GM12801 (cell line): ENCODE measurements around the gene VDR.

Source experiments
- TF ChIP-seq, protein P1 (sequence below): IDR thresholded peaks from one replicate; pipeline ENCODE4 v1.5.1; 2011; ENCODE audit warnings: control low read depth; ENCODE audit not compliant: insufficient read length; ENCODE audit errors: extremely low read depth

The VDR gene

GRCh38 chr12:47801904-47802246 is 102.9 kb downstream of the VDR start:
- TF ChIP-seq, protein P1, sequence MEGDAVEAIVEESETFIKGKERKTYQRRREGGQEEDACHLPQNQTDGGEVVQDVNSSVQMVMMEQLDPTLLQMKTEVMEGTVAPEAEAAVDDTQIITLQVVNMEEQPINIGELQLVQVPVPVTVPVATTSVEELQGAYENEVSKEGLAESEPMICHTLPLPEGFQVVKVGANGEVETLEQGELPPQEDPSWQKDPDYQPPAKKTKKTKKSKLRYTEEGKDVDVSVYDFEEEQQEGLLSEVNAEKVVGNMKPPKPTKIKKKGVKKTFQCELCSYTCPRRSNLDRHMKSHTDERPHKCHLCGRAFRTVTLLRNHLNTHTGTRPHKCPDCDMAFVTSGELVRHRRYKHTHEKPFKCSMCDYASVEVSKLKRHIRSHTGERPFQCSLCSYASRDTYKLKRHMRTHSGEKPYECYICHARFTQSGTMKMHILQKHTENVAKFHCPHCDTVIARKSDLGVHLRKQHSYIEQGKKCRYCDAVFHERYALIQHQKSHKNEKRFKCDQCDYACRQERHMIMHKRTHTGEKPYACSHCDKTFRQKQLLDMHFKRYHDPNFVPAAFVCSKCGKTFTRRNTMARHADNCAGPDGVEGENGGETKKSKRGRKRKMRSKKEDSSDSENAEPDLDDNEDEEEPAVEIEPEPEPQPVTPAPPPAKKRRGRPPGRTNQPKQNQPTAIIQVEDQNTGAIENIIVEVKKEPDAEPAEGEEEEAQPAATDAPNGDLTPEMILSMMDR = no peak

DNA sequence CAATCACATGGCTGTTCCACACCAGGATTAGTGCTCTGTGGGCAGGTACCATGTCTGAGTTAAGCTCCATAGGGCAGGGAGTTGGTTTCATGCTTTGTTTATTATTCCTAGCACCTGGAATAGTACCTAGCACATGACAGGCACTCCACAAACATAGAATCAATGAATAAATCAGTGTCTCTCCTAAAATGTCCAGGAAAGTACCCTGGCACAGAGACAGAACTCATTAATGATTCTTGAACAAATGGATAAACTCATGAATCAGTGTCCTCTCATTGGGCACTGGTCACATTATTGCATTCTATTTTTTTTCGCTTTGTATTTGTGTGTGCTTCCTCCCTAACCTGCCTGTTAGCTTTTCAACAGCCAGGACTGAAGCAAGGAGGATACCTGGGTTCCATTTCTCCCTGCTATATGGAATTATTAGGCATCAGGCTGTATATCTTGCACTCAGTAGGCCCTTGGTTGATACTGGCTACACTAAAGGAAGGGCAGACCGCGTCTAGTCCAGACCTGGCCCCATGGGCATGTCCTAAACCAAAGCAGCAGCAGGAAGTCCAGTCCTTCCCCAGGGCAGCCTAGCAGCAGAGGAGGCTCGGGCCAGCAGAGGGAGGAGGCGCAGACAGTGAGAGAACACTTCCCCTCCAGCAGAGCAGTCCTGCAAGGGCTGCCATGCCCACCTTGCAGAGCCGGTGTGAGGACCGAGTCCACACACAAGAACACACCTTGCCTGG is 103.5 kb downstream of the VDR start:
- TF ChIP-seq, protein P1 = no peak

GRCh38 chr12:47800582-47800981 is 104.2 kb downstream of the VDR start:
- TF ChIP-seq, protein P1 = no peak

DNA sequence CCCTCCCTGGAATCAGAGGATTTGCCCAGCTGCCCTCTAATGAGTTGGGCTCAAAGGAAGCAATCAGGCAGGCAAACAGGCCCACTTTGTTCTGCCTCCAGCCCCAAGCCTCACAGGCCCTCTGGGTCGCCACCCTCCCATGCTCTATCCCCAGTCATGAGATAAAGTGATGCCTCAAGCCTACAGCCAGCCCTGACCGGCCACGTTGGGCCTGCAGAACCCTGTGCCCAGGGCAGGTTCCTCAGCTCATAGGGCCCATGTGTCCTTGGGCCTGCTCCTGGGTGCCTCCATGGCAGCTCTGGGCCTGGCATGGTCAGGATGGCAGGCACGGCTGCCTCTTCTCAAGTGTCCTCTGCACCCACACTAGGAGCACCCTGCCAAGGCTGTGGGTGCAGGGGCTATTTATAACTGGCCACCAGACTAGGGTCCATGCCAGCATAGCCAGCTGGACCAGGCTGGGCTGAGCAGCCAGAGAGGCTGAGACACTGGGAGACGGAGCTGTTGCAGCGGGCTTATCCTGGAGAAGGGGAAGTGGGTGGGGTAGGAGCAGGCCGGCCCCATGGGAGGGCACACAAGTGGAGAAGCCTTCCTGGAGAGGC is 105.3 kb downstream of the VDR start:
- TF ChIP-seq, protein P1 = no peak

- TF ChIP-seq, protein P1 = no peak
Measured at GRCh38 chr12:47798382-47798948, 106.3 kb downstream of the VDR start.

DNA sequence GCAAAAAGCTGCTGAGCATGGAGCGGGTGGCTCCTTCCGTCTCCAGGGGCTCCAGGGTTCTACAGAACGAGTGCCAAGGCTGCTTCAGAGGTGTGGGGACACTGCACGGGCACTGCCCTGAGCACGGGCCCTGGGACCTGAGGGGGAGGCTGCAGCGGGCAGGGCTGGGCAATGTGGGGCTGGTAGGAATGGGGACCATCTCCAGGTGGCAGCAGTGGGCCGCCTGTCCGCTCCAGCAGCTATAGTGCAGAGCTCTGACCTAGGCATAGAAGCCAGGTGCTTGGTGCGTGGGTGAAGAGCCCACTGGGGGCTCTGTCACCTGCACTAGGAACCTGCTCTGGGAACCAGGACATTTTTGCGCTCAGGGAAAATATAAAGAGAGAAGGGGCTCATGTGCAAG is 107.4 kb downstream of the VDR start:
- TF ChIP-seq, protein P1 = no peak

DNA sequence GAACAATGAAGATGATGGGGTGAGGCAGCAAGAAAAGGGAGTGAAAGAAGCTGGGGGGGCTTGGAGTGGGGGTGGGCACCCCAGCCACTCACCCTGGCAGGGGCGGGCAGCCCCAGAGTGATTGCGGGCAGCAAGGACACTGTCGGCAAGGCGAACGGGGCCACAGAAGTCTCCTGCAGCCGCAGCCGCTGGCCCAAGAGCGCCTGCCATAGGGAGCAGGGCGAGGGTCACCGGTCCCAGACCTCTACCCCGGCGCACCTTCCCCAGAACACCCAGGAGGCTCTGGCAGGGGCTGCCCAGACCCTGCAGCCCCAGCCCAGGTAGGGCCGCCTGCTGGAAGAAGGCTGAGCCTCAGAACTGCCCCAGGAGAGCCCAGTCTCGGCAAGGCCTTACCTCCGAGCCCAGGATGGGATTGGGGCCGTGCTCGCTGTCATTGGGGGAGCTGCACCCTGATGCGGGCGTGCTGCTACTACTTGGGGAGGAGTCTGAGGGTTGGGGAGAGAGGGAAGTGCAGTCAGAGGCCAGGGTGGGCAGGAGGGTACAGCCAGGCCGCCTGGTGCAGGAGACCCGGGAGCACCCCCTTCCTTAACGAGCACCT is 108.9 kb downstream of the VDR start:
- TF ChIP-seq, protein P1 = no peak
